NCI-H2171 (cell line): ENCODE data around the gene PCBP1.
"Not testable (repeated sequence)": the region's sequence is repeated elsewhere in the genome, so short reads cannot be mapped to it uniquely, and the experiment has no call there.

Experiments used
- DNase-seq: peaks from one replicate; lab custom pipeline; 2025; lab: John Stamatoyannopoulos, UW

The PCBP1 gene

GRCh38 chr2:70081221-70081620 is 6.1 kb upstream of the PCBP1 start:
- no peak for DNase-seq

GRCh38 chr2:70083344-70084156 is 3.7 kb upstream of the PCBP1 start:
- DNase-seq = no peak

GRCh38 chr2:70084973-70085710 is 2.1 kb upstream of the PCBP1 start:
- peak; percentile 27 for DNase-seq

- no peak for DNase-seq
Observed at GRCh38 chr2:70085711-70086277, 1.5 kb upstream of the PCBP1 start.

- peak; percentile 69 for DNase-seq
Observed at GRCh38 chr2:70086278-70086837, 919 bp upstream of the PCBP1 start.

- DNase-seq = peak; percentile 32
Observed at GRCh38 chr2:70087702-70088597, 673 bp downstream of the PCBP1 start.

GRCh38 chr2:70088598-70089219 is 1.4 kb downstream of the PCBP1 start:
- no peak for DNase-seq

- peak; percentile 57 for DNase-seq
Observed at GRCh38 chr2:70089220-70089982, 2.1 kb downstream of the PCBP1 start.

- no peak for DNase-seq
Observed at GRCh38 chr2:70089983-70090525, 2.8 kb downstream of the PCBP1 start.

GRCh38 chr2:70090706-70091334 is 3.5 kb downstream of the PCBP1 start:
- no peak for DNase-seq

GRCh38 chr2:70091364-70091763 is 4.1 kb downstream of the PCBP1 start:
- DNase-seq = no peak

- DNase-seq = no peak
Observed at GRCh38 chr2:70091816-70092215, 4.5 kb downstream of the PCBP1 start.

- DNase-seq = not testable (repeated sequence)
Observed at GRCh38 chr2:70092576-70093243, 5.4 kb downstream of the PCBP1 start.

- DNase-seq = no peak
Observed at GRCh38 chr2:70094171-70094977, 7.1 kb downstream of the PCBP1 start.

GRCh38 chr2:70094978-70095719 is 7.9 kb downstream of the PCBP1 start:
- DNase-seq = no peak

GRCh38 chr2:70095720-70096670 is 8.7 kb downstream of the PCBP1 start:
- no peak for DNase-seq
